Neural progenitor cell (in vitro differentiated cells): ENCODE measurements around the gene NLGN4X.

Experiments used
- EZH2 ChIP-seq: fragments of 200-600 bp; sonication (generic); IDR thresholded peaks from 2 replicates; pipeline ENCODE4 v1.6.1; 2017; ENCODE audit warnings: antibody characterized with exemption, mild to moderate bottlenecking, moderate library complexity
- TF ChIP-seq, protein P1 (sequence below): fragments of 200-600 bp; sonication (generic); IDR thresholded peaks from 2 replicates; pipeline ENCODE4 v1.5.1; 2017; ENCODE audit warnings: antibody characterized with exemption, mild to moderate bottlenecking

DNA sequence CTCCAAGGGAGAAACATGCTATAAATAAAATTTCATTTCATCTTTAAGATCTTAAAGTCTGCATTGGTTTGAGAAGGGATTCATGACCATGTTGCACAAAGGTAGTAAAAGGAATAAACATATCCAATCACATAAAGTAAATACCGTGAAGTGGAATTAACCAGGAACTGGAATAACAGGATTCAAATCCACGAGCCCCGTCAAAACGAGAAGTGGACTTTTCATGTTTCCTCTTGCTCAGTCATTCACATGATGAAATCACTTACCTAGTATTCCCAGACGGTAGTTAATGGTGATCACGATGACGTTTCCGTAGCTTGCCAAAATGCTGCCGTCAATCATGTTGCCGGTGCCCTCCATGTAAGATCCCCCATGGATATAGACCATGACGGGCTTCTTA is 199.7 kb downstream of the NLGN4X start:
- no peak for TF ChIP-seq EZH2
- TF ChIP-seq, protein P1, sequence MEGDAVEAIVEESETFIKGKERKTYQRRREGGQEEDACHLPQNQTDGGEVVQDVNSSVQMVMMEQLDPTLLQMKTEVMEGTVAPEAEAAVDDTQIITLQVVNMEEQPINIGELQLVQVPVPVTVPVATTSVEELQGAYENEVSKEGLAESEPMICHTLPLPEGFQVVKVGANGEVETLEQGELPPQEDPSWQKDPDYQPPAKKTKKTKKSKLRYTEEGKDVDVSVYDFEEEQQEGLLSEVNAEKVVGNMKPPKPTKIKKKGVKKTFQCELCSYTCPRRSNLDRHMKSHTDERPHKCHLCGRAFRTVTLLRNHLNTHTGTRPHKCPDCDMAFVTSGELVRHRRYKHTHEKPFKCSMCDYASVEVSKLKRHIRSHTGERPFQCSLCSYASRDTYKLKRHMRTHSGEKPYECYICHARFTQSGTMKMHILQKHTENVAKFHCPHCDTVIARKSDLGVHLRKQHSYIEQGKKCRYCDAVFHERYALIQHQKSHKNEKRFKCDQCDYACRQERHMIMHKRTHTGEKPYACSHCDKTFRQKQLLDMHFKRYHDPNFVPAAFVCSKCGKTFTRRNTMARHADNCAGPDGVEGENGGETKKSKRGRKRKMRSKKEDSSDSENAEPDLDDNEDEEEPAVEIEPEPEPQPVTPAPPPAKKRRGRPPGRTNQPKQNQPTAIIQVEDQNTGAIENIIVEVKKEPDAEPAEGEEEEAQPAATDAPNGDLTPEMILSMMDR: no peak
